GM18505 (cell line): ENCODE results near the gene HAL.

ENCODE experiments used
- ATAC-seq: cut with Tn5 transposase; IDR thresholded peaks from one replicate; pipeline ENCODE4 v1.9.1; 2021; ENCODE audit not compliant: unreplicated experiment
- POLR2A ChIP-seq: IDR thresholded peaks from 4 replicates; pipeline ENCODE4 v1.6.1; 2011; ENCODE audit warnings: borderline replicate concordance; ENCODE audit not compliant: insufficient read depth, insufficient read length; ENCODE audit errors: extremely low read depth

HAL gene

DNA sequence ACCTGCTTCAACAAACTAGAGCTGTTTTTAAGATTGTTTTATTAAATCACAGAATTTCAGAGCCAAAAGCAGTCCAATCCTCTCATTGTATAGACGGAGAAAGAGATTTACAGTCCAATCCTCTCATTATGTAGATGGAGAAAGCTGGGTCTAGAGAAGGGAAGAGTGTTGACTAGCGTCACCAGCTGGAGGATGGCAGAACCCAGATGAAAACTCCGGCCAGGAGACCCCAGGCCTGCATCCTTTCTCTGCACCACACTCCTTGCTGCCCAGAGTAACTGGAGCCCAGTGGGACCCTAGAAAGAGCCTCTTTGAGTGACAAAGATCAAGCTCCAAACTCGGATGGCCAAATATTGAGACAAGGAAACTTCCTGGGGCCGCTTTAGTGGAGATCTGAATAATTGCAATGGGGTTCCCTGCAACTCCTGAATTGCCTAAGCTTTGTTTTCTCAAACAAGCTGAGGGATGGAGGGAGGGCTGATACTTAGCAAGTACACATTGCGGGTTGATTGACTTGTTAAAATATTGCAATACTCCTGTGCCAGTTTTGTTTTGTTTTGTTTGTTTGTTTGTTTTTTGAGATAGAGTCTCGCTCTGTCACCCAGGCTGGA, 40.5 kb downstream of the HAL start:
- TF ChIP-seq POLR2A, result no peak
- no peak for ATAC-seq

DNA sequence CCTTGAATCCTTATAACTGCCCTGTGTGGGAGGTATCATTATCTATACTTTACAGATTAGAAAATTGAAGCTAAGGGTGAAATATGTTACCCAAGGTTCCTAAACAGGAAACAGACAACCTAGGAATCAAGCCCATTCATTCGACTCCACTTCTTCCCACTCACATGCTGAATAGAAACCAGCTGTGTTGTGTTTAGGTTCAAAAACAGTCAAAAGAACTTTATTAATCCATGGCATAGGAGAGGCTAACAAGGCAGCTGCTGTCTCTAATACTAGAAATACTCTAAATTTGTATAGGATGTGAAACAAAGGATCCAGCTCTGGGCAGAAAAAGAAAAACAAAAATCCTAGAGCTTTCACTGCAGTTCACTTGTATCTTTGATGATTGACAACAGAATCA, 43.1 kb downstream of the HAL start:
- TF ChIP-seq POLR2A, result no peak
- ATAC-seq, result no peak

DNA sequence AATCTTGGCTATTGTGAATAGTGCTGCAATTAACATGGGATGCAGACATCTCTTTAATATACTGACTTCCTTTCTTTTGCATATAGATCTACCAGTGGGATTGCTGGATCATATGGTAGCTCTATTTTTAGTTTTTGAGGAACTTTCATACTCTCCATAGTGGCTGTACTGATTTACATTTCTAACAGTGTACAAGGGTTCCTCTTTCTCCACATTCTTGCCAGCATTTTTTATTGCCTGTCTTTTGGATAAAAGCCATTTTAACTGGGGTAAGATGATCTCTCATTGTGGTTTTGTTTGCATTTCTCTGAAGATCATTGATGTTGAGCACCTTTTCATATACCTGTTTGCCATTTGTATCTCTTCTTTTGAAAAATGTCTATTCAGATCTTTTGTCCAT, 44.6 kb downstream of the HAL start:
- TF ChIP-seq POLR2A, result no peak
- no peak for ATAC-seq

DNA sequence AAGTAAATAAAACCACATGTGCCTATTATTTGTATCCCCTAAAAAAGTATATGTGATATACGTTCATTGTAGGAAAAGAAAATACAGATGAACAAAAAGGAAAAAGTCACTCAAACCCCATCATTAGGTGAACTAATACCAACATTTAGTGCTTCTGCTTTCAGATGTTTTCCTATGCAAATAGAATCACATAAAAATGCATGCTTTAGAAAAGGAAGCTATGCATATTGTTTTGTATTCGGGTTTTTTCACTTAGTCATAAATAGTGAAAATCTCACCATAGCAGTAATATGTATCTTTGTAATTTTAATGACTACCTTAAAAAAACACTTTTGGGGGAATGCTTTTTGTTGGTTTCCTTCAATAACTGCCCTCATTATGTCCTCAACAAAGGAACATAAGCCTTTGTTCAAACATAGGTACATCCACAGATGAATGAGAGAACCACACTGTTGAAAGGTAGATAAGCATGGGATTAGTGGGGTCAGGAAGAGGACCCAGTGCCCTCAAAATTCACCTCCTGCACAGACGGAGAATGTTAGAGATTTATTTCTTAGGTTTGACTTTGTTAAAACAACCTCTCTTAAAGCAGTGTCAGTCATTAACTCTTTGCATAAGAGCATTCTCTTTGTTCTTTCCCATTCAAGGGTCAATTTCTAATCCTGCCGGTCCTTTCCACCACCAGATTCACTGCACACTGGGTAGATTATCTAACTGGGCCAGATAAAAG, 46.5 kb downstream of the HAL start:
- ATAC-seq, result no peak
- TF ChIP-seq POLR2A, result no peak

DNA sequence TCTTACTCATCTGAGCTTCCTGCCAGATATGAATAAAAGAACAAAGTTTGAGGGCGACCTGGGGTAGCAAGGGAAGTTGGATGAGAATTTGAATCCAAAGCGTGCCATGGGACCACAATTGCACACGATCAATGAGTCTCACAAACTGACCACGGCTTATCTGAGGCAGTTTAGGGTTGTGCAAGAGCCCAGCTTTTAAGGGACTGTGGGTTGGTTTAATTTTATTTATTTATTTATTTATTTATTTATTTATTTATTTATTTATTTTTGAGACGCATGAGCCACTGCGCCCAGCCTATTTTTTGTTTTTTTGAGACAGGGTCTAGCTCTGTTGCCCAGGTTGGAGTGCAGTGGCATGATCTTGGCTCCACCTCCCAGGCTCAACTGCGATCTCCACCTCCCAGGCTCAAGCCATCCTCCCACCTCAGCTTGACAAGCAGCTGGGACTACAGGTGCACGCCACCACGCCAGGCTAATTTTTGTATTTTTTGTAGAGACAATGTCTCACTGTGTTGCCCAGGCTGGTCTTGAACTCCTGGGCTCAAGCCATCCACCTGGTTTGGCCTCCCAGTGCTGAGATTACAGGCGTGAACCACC, 51.9 kb downstream of the HAL start:
- ATAC-seq, result no peak
- TF ChIP-seq POLR2A, result no peak

DNA sequence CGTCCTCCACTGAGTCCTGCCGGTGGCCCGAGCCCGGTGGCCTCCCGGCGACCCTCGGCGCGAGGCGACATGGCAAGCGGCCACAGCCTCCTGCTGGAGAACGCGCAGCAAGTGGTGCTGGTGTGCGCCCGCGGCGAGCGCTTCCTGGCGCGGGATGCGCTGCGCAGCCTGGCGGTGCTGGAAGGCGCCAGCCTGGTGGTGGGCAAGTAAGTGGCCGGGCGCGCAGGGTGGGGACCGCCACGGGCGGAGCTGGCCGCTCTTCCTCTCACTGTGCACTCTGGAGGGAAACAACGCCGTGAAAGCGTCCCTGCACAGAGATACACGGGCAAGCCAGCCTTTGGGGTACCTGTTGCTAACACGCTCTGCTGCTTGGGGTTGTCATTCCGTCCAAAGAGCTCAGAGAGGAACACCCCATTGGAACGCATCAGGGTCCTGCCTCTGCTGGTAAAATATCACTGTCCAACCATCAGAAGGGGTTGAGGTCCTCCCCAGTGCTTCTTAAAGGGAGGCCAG, 52.8 kb downstream of the HAL start, which contains the start of gene AMDHD1:
Gene AMDHD1 (plus strand): TSS at position 2 of the 513 bp plus-strand sequence. CDS start 68 bp downstream, at position 70.
- TF ChIP-seq POLR2A, result no peak
- peak; percentile 63 for ATAC-seq

DNA sequence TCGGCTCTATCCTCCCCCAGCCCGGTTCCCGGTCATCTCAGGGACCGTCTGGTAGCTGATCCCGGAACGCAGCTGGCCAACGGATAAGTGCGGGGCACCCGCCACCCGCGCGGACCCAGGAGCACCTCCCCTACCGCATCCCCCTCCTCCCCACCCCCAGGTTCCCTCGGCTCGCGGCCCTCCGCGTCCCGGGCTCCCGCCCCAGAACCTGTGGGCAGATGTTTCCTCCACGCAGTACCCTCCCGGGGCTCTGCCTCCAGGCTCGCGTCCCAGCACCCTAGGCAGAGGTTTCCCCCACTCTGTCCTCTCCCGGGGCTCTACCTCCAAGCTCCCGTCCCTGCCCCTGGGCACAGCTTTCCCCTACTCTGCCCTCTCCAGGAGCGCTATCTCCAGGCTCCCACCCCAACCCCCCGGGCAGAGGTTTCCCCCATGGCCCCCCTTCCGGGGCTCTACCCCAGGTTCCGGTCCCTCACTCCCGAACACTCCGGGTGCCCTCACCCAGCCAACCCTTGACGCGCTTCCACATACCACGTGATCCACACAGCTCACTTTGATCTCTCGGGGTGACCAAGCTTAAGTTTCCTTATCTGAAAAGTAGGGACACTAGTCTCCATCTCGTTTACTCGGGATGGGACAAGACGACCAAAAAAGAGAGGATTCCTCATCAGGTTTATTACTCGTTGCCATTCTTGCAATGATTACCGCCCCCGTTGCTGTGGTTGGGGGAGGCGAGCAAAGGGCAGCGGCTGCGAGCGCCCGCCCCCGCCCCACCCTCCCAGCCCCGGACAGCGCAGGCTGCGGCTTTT, 53.4 kb downstream of the HAL start, which contains the start of gene CCDC38:
Gene CCDC38 (minus strand): TSS at position 91 of the 806 bp plus-strand sequence. CDS start 6,105 bp downstream, outside the sequence.
- TF ChIP-seq POLR2A, result peak; percentile 71
- ATAC-seq, result peak; percentile 98

DNA sequence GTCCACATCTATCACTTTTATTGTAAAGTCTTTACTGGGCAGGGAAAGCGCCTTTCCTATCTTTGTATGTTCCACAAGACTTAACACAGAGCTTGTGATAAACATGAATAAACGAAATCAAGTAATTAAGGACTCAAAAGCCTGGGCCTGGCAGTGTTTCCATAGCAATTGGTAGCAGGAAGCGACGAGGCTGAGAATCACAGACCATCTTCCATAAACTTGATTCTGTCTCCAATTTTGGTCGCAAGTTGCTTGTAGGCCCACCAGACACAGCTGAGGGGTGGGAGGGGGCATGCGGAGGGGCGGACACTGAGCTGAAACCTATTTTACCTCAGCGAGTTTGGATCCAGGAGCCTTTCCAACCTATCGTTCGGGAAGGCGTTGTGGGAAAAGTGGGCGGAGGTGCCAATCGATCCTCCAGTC, 54.0 kb downstream of the HAL start:
- ATAC-seq, result no peak
- no peak for TF ChIP-seq POLR2A

DNA sequence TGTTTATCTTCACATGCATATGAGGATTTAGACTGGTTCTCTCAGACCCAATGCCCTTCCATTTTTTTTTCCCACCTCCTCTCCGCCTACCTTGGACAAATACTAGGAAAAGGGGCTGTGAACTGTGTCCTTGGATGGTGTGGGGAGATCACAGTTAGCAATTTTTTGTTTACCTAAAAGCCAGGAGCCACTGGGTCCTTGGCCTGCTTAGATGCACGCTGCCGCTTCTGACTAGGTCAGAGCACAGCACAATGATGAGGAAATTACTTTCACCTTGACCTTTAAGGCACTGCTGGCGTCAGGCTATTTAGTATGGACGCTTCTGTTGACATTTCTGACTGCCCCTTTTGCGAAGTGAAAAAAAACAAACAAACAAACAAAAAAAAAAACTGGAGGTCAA, 55.6 kb downstream of the HAL start:
- TF ChIP-seq POLR2A, result no peak
- ATAC-seq, result no peak
